ENCODE results near the gene TNS1. TPM values are rescaled to one million over a fixed set of nuclear protein-coding genes. Genes with fewer than 3 reads are reported as not detected.
A peak's percentile ranks its signal among the peaks of the same experiment; 100 is the strongest.

Gene TNS1
- total and polyA plus RNA-seq, 2 donors = 191 to 576 TPM

DNA sequence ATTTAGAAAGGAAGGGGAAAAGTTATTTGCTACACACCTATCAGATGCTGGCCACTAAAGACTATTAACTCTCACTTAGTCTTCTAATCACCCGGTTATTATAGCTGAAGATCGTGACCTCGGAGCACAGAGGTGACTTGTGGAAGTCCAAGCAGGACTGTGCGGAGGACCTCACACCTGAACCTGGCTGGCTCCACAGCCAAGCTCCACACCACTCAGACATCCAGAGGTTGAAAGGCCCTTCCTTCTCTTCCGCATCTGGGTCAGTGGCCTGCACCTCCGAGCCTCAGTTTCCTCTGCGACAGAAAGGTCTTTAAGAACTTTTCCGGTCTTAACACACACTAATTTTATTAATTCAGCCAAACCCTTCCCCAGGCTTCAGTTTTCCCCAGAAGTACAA, 57.9 kb downstream of the TNS1 start:
- peaks cover 3% of the 10 kb centered on the region for H3K4me1 ChIP-seq (ENCODE audit: insufficient read depth)
- no peaks in the 10 kb centered on the region for H3K36me3 ChIP-seq (ENCODE audit: insufficient read depth)
- WGBS = 66% methylated on average over 8 of the region's 8 CpGs
- no peak overlapping the region for H3K4me3 ChIP-seq (ENCODE audit: low read depth, low read length)
- no peak for DNase-seq (ENCODE audit: extremely low spot score)
- no peak overlapping the region for H3K27ac ChIP-seq (ENCODE audit: low read depth)

- Histone ChIP-seq H3K4me3 (ENCODE audit: low read depth, low read length) (no peak overlapping the region), H3K27ac (ENCODE audit: low read depth) (no peak overlapping the region), H3K36me3 (ENCODE audit: insufficient read depth) (no peaks in the 10 kb centered on the region), H3K4me1 (ENCODE audit: insufficient read depth) (peaks cover 3% of the 10 kb centered on the region)
- no peak for DNase-seq (ENCODE audit: extremely low spot score)
- 37% methylated on average over 3 of the region's 3 CpGs for WGBS
Measured at GRCh38 chr2:217944366-217944765, 58.4 kb downstream of the TNS1 start.

DNA sequence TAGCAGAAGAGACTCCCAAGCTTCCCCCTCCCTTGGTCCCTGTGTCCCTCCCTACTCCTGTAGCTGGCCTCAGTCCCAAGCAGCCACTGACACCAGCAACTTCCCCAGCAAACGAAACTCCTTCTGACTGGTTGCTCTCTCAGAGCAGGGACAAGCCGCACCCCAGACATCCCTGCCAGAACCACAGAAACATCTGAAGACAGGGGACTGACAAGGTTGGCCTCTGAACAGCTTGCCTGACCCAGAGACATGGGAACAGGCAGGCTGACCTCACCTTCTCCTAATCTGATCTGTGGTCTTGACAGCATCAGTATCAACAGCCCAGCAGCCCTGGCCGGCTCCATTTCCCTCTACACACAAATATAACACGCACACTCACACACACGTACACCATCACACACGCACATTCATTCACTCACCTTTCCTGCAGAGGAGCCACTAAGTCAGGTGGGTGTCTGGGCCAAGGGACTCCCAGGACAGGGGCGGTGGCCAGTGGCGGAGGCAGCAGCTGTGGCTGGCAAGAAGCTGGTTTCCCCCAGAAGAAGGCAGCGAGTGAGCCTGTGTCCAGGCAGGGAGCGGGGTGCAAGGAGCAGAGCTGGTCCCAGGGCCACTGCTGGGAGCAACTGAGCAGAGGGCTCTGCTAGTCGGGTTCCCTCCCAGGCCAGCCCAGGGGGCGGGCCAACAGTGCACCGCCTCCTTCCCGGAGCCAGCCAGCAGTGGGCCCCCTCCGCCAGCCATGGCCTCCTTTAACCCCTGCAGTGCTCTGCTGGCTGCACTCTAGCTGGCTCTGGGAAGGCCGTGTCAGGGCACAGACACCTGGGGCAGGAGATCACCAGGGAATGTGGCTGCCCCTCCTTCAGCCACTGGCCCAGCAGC, 59.1 kb downstream of the TNS1 start:
- Histone ChIP-seq H3K36me3 (ENCODE audit: insufficient read depth) (no peaks in the 10 kb centered on the region), H3K27ac (ENCODE audit: low read depth) (peak overlapping the region; percentile 73), H3K4me3 (ENCODE audit: low read depth, low read length) (peak overlapping the region; percentile 50), H3K4me1 (ENCODE audit: insufficient read depth) (no peaks in the 10 kb centered on the region)
- no peak for DNase-seq (ENCODE audit: extremely low spot score)
- 4% methylated on average over 16 of the region's 16 CpGs for WGBS

DNA sequence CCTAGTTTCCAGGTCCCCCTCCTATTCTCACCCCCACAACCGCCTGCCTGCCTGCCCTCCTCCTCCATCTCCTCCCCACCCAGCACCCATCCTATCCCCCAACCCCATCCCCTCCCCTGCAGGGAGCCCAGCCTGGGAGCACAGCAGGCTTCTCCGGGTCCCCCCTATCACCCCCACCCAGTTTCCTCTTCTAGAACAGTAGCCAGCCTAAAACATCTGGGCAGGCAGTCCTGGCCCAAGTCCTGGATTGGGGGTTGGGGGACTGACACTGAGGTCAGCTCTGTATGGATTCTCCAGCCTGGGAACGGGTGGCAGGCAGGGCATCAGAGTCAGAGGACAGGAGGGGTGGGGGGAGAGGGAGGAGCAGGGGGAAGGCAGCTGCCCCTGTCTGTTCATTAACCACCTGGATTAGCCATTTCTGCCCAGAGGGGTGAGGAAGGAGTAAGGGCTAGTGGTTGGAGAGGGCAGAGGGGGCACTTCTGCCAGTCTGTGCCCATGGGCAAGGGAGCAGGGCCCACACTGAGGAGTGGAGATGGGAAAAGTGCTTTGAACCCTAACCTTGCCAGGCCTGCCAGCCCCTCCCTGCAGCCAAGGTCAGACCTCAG, 60.0 kb downstream of the TNS1 start:
- Histone ChIP-seq H3K4me3 (ENCODE audit: low read depth, low read length) (peak overlapping the region; percentile 50), H3K36me3 (ENCODE audit: insufficient read depth) (no peaks in the 10 kb centered on the region), H3K4me1 (ENCODE audit: insufficient read depth) (no peaks in the 10 kb centered on the region), H3K27ac (ENCODE audit: low read depth) (peak overlapping the region; percentile 73)
- no peak for DNase-seq (ENCODE audit: extremely low spot score)
- WGBS = 15% methylated on average over 3 of the region's 3 CpGs

DNA sequence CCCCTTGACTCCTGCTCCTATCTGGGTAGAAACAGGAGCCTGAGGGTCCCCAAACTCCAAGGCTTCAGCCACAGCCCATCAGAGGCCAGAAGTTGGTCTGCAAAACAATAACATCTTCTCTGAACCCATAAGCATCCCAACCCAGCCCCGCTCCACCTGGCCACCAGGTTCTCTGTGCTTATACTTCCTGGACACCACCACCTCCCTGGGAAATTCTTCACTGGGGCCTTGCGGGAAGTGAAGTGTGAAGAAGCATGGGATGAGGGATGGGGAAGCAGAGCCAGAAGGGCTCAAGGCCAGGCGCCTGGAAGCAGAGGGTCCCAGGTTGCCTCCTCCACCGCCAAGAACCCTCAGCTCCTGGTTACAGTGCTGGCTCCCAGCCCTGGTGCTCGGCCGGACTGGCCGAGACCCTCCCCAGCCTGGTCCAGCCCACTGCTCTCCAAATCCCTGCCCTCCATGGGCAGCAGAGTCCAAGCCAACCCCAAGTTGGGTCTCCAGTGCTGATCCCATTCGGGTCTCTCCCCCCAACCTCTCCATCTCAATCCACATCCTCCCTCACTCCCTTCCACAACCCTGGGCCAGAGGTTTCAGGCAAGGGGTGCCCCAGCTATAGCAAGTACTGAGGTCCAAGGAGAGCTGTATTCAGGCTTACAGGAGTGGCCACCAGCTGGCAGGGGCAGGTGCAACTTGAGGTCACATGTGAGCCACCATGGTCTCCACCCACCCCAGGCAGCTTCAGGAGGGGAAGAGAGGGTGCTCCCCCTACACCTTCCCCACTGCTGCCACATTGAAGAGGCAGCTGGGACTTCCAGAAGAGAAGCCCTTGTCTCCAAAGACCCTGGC, 60.7 kb downstream of the TNS1 start:
- H3K27ac ChIP-seq (ENCODE audit: low read depth) = peak overlapping the region; percentile 73
- peak overlapping the region; percentile 50 for H3K4me3 ChIP-seq (ENCODE audit: low read depth, low read length)
- H3K4me1 ChIP-seq (ENCODE audit: insufficient read depth) = no peaks in the 10 kb centered on the region
- H3K36me3 ChIP-seq (ENCODE audit: insufficient read depth) = no peaks in the 10 kb centered on the region
- WGBS = 40% methylated on average over 8 of the region's 8 CpGs
- DNase-seq (ENCODE audit: extremely low spot score) = no peak

DNA sequence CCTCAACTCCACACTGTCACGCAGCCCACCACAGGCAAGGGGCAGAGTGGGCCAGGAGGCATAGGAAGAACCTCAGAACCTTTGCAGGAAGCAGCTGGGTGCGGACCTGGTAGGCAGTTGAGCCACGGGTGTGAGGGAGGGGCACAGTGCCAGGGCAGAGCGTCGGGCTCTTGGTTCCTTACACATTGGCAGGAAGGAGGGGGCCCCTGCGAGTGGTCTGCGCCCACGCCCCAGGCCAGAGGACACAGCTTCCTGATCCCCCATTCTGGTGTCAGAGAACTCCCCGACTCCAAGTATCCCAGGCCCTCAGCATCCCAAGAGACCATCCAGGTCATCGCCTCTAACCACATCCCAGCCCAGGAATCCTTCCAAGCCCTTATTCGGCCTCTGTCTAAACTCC, 61.5 kb downstream of the TNS1 start:
- no peaks in the 10 kb centered on the region for H3K36me3 ChIP-seq (ENCODE audit: insufficient read depth)
- 31% methylated on average over 11 of the region's 11 CpGs for WGBS
- no peaks in the 10 kb centered on the region for H3K4me1 ChIP-seq (ENCODE audit: insufficient read depth)
- DNase-seq (ENCODE audit: extremely low spot score) = no peak
- peak overlapping the region; percentile 63 for H3K27ac ChIP-seq (ENCODE audit: low read depth)
- H3K4me3 ChIP-seq (ENCODE audit: low read depth, low read length) = peak overlapping the region; percentile 50

DNA sequence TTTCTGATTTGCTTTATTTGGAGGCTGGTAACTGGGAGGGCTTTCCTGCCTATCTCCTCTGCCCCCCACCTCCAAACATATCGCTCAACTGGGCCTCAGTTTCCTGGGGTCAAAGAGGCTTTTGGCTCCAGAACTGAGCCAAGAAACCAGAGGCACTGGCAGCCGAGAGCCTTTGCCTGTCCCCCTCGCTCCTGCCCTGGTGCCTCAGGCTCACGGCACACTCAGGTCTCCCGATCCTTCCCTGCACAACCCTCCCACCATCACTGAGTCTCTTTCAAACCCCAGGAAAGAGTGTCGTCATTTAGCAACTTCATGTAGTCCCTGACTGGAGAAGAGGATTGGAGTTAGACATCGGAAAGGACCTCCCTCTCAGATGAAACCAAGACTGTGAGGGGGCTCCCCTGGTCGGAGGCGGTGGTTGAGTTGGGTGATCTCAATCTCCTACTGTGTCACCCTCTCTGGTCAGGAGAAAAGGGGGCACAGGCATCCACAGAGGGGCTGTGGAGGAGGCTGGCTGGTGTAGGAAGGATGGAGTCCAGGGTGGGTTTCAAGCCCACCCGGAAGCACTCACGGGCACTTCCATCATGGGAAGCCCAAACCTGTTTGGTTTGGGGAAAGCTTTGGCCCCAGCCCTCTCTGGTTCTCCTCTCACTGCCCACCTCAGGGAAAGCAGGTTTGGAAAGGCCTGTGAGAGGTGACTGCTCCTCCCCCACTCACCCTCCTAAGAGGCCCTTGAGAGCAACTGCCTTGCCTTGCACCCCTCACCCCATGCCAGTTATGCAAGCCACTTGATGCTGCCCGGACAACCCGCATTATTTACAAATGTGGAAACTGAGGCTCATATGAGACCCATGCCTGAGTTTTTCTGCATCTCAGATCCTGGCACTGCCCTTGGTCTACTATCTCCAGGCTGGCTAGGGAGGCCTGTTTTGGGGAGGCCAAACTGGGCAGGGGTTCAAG, 62.3 kb downstream of the TNS1 start:
- Histone ChIP-seq H3K36me3 (ENCODE audit: insufficient read depth) (no peaks in the 10 kb centered on the region), H3K4me3 (ENCODE audit: low read depth, low read length) (peak overlapping the region; percentile 50), H3K27ac (ENCODE audit: low read depth) (peak overlapping the region; percentile 63), H3K4me1 (ENCODE audit: insufficient read depth) (no peaks in the 10 kb centered on the region)
- no peak for DNase-seq (ENCODE audit: extremely low spot score)
- 47% methylated on average over 13 of the region's 13 CpGs for WGBS

GRCh38 chr2:217939629-217940245, 63.1 kb downstream of the TNS1 start:
- Histone ChIP-seq H3K4me1 (ENCODE audit: insufficient read depth) (no peaks in the 10 kb centered on the region), H3K4me3 (ENCODE audit: low read depth, low read length) (peak overlapping the region; percentile 50), H3K36me3 (ENCODE audit: insufficient read depth) (no peaks in the 10 kb centered on the region), H3K27ac (ENCODE audit: low read depth) (peak overlapping the region; percentile 11)
- no peak for DNase-seq (ENCODE audit: extremely low spot score)
- WGBS = 39% methylated on average over 7 of the region's 7 CpGs

DNA sequence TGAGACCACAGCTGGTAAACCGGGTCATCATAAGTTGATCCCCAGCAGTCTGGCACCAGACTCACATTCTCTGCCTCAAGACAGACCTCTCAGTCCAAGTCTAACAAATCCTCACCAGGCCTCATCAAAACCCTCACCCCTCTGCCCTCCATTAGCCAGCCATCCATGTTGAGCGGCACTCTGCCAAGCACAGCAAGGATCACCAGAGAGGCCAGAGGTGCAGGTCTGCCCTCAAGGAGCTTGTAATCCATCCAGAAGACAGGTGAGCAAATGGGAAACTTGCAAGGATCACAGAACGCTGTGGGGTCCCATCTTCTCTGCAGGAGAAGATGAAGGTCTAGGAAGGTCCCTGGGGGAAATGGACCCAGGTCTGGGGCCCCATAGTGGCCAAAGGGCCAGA, 63.6 kb downstream of the TNS1 start:
- no peak overlapping the region for H3K4me3 ChIP-seq (ENCODE audit: low read depth, low read length)
- WGBS = 67% methylated on average over 3 of the region's 3 CpGs
- no peaks in the 10 kb centered on the region for H3K4me1 ChIP-seq (ENCODE audit: insufficient read depth)
- no peak for DNase-seq (ENCODE audit: extremely low spot score)
- H3K36me3 ChIP-seq (ENCODE audit: insufficient read depth) = no peaks in the 10 kb centered on the region
- no peak overlapping the region for H3K27ac ChIP-seq (ENCODE audit: low read depth)

GRCh38 chr2:217938036-217938435, 64.8 kb downstream of the TNS1 start:
- H3K4me3 ChIP-seq (ENCODE audit: low read depth, low read length) = no peak overlapping the region
- WGBS = 19% methylated on average over 6 of the region's 6 CpGs
- H3K27ac ChIP-seq (ENCODE audit: low read depth) = no peak overlapping the region
- H3K36me3 ChIP-seq (ENCODE audit: insufficient read depth) = no peaks in the 10 kb centered on the region
- no peak for DNase-seq (ENCODE audit: extremely low spot score)
- no peaks in the 10 kb centered on the region for H3K4me1 ChIP-seq (ENCODE audit: insufficient read depth)

GRCh38 chr2:217937446-217937845, 65.3 kb downstream of the TNS1 start:
- Histone ChIP-seq H3K27ac (ENCODE audit: low read depth) (peak overlapping the region; percentile 33), H3K4me3 (ENCODE audit: low read depth, low read length) (no peak overlapping the region), H3K36me3 (ENCODE audit: insufficient read depth) (no peaks in the 10 kb centered on the region), H3K4me1 (ENCODE audit: insufficient read depth) (no peaks in the 10 kb centered on the region)
- no peak for DNase-seq (ENCODE audit: extremely low spot score)
- WGBS = 19% methylated on average over 8 of the region's 8 CpGs

DNA sequence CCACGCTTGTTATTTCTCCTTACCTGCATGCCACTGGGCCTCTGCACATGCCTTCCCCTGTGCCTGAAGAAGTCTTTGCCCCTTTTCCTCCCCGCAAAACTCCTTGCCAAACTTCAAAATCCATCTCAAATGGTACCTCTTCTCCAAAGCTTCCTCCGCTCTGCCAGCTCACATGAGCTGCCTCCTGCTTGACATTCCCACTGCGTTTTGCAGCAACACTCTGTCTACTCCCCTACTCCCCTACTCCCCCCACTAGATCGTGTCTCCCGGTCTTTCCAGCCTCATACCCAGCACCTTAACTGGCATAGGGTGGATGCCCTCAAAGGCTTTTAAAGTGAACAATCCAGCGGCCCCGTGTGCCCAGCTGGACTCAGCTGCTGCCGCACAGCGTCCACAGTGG, 65.8 kb downstream of the TNS1 start:
- WGBS = 28% methylated on average over 10 of the region's 10 CpGs
- Histone ChIP-seq H3K36me3 (ENCODE audit: insufficient read depth) (no peaks in the 10 kb centered on the region), H3K4me1 (ENCODE audit: insufficient read depth) (no peaks in the 10 kb centered on the region), H3K4me3 (ENCODE audit: low read depth, low read length) (no peak overlapping the region), H3K27ac (ENCODE audit: low read depth) (peak overlapping the region; percentile 33)
- no peak for DNase-seq (ENCODE audit: extremely low spot score)

All from urinary bladder (tissue), 4 donors.